Tibial artery (tissue), 4 donors: ENCODE measurements around the gene AMIGO2.

Experiments used
- DNase-seq, 2 donors: peaks; one replicate each; pipeline ENCODE4 v3.0.0-alpha.2; 2019
- H3K27ac ChIP-seq, 2 donors: fragments of 200-600 bp; sonication (generic) in 1 of 2; 1 replicate in 1 of 2; 2 replicates in 1 of 2; pipeline ENCODE4 v1.5.1; 2018 to 2019; ENCODE audit warnings: mild to moderate bottlenecking in 1 of 2
- H3K27me3 ChIP-seq, 2 donors: fragments of 200-600 bp; sonication (generic) in 1 of 2; one replicate each; pipeline versions ENCODE4 v1.5.1 to v1.6.0; 2016 to 2019
- H3K36me3 ChIP-seq, 3 donors: fragments of 200-600 bp; sonication (generic) in 2 of 3; one replicate each; pipeline ENCODE4 v1.5.1; 2016 to 2019; ENCODE audit warnings: mild to moderate bottlenecking in 2 of 3
- H3K4me1 ChIP-seq, 4 donors: fragments of 200-600 bp; sonication (generic) in 2 of 4; 1 replicate in 3 of 4; 2 replicates in 1 of 4; pipeline ENCODE4 v1.5.1; 2016 to 2019
- H3K4me3 ChIP-seq, 2 donors: fragments of 200-600 bp; sonication (generic) in 1 of 2; 1 replicate in 1 of 2; 2 replicates in 1 of 2; pipeline ENCODE4 v1.5.1; 2018 to 2019; ENCODE audit warnings: mild to moderate bottlenecking in 2 of 2
- H3K9me3 ChIP-seq, 3 donors: fragments of 200-600 bp; sonication (generic) in 1 of 3; one replicate each; pipeline ENCODE4 v1.5.1; 2016 to 2019
- CTCF ChIP-seq, 2 experiments: fragments of 200-600 bp in 1 of 2; fragments of 450-650 bp in 1 of 2; IDR thresholded peaks; one replicate each; pipeline ENCODE4 v1.5.1; 2017 to 2019; ENCODE audit warnings: antibody characterized with exemption in 2 of 2, mild to moderate bottlenecking in 1 of 2, moderate library complexity in 1 of 2
- intact Hi-C: fragments of 100-400 bp; cut with DNase I; formaldehyde crosslinking; loops from one replicate; pipeline ENCODE4 v1.15.0; 2023; ENCODE audit warnings: low total_unique reads

The AMIGO2 gene

GRCh38 chr12:47077206-47078085 lies 2.3 kb downstream of the AMIGO2 start:
- peak overlapping the region; percentile 97 to 98 for H3K27ac ChIP-seq

GRCh38 chr12:47075192-47076084 lies 4.3 kb downstream of the AMIGO2 start:
- intact Hi-C loops, result no loop called here
- H3K4me3 ChIP-seq, result peak overlapping the region; percentile 70 to 84
- H3K36me3 ChIP-seq, result no peaks in the 10 kb centered on the region

More at GRCh38 chr12:47077206-47078085, 2.3 kb downstream of the AMIGO2 start:
- no peak for TF ChIP-seq CTCF (IDR thresholded peaks at IDR 0.05)
- intact Hi-C loops, result no loop called here
- H3K36me3 ChIP-seq, result no peaks in the 10 kb centered on the region
- no peaks in the 10 kb centered on the region for H3K27me3 ChIP-seq
- peak overlapping the region; percentile 70 to 84 for H3K4me3 ChIP-seq
- no peak for DNase-seq
- no peaks in the 10 kb centered on the region for H3K9me3 ChIP-seq
- peaks cover 0 to 42% (median 7%) of the 10 kb centered on the region in 4 donors for H3K4me1 ChIP-seq

GRCh38 chr12:47074757-47075156 lies 5.0 kb downstream of the AMIGO2 start:
- H3K4me1 ChIP-seq, result peaks cover 0 to 36% (median 7%) of the 10 kb centered on the region in 4 donors
- no peaks in the 10 kb centered on the region for H3K27me3 ChIP-seq
- peak overlapping the region in 1 of 2 donors; percentile 11 for H3K4me3 ChIP-seq
- no peak for DNase-seq
- no peaks in the 10 kb centered on the region for H3K36me3 ChIP-seq
- intact Hi-C loops, result no loop called here
- H3K9me3 ChIP-seq, result no peaks in the 10 kb centered on the region
- H3K27ac ChIP-seq, result peak overlapping the region; percentile 49 to 98
- no peak for TF ChIP-seq CTCF (IDR thresholded peaks at IDR 0.05)

More at GRCh38 chr12:47075192-47076084, 4.3 kb downstream of the AMIGO2 start:
- no peaks in the 10 kb centered on the region for H3K9me3 ChIP-seq
- no peak for DNase-seq
- no peaks in the 10 kb centered on the region for H3K27me3 ChIP-seq
- peaks cover 0 to 30% (median 5%) of the 10 kb centered on the region in 4 donors for H3K4me1 ChIP-seq
- TF ChIP-seq CTCF (IDR thresholded peaks at IDR 0.05), result no peak
- H3K27ac ChIP-seq, result peak overlapping the region; percentile 49 to 98

- no peaks in the 10 kb centered on the region for H3K36me3 ChIP-seq
- H3K9me3 ChIP-seq, result no peaks in the 10 kb centered on the region
- H3K4me1 ChIP-seq, result peaks cover 0 to 44% (median 7%) of the 10 kb centered on the region in 4 donors
- no peaks in the 10 kb centered on the region for H3K27me3 ChIP-seq
- no peak overlapping the region for H3K4me3 ChIP-seq
- no peak for TF ChIP-seq CTCF (IDR thresholded peaks at IDR 0.05)
- DNase-seq, result no peak
- intact Hi-C loops, result no loop called here
- H3K27ac ChIP-seq, result peak overlapping the region in 1 of 2 donors; percentile 13
Measured at GRCh38 chr12:47073951-47074350, 5.8 kb downstream of the AMIGO2 start.

GRCh38 chr12:47071241-47071852 lies 8.4 kb downstream of the AMIGO2 start:
- Histone ChIP-seq H3K27me3 (no peaks in the 10 kb centered on the region), H3K27ac (peak overlapping the region in 1 of 2 donors; percentile 78), H3K4me3 (no peak overlapping the region), H3K9me3 (no peaks in the 10 kb centered on the region), H3K36me3 (no peaks in the 10 kb centered on the region), H3K4me1 (peaks cover 0 to 59% (median 20%) of the 10 kb centered on the region in 4 donors)
- DNase-seq, result no peak
- TF ChIP-seq CTCF (IDR thresholded peaks at IDR 0.05), result peak; percentile 5 to 29
- intact Hi-C loops, result no loop called here
